K562 (cell line): ENCODE results near the gene RPL10A. TPM values are rescaled to one million over a fixed set of nuclear protein-coding genes. Genes with fewer than 3 reads are reported as not detected.

Experiments
- CBFA2T3 ChIP-seq: fragments of 450-650 bp; IDR thresholded peaks from 2 replicates; pipeline ENCODE4 v1.6.1; 2017
- CC2D1A ChIP-seq: fragments of 450-650 bp; IDR thresholded peaks from 2 replicates; pipeline ENCODE4 v1.6.1; 2017; ENCODE audit warnings: mild to moderate bottlenecking
- FOXK2 ChIP-seq, 2 experiments: fragments of 450-650 bp; IDR thresholded peaks in 1 of 2; conservative IDR thresholded peaks in 1 of 2; 2 replicates each; pipeline ENCODE4 v1.6.1; 2016; ENCODE audit warnings: low read depth in 2 of 2, mild to moderate bottlenecking in 1 of 2
- GATA2 ChIP-seq: sonication (generic); formaldehyde crosslinking; IDR thresholded peaks from 2 replicates; pipeline ENCODE4 v1.4.0; 2020; ENCODE audit warnings: mild to moderate bottlenecking, missing genetic modification reagents
- HDAC2 ChIP-seq: fragments of 450-650 bp; IDR thresholded peaks from 2 replicates; pipeline ENCODE4 v1.6.1; 2016; ENCODE audit warnings: mild to moderate bottlenecking
- RBM22 ChIP-seq: fragments of 200-400 bp; formaldehyde crosslinking; IDR thresholded peaks from 2 replicates; pipeline ENCODE4 v1.6.1; 2018; ENCODE audit warnings: low read length, low read depth; ENCODE audit not compliant: poor library complexity, severe bottlenecking
- SPI1 ChIP-seq: IDR thresholded peaks from 2 replicates; pipeline ENCODE4 v1.6.1; 2011; ENCODE audit warnings: low read depth, low read length, control low read depth, borderline replicate concordance
- USF1 ChIP-seq: sonication (generic); formaldehyde crosslinking; IDR thresholded peaks from 2 replicates; pipeline ENCODE4 v1.9.0; 2022; ENCODE audit warnings: mild to moderate bottlenecking, missing genetic modification reagents
- XRCC3 ChIP-seq: fragments of 450-650 bp; IDR thresholded peaks from 2 replicates; pipeline ENCODE4 v1.6.1; 2017; ENCODE audit warnings: mild to moderate bottlenecking, moderate library complexity
- ZNF134 ChIP-seq: fragments of 250-450 bp; sonication (Bioruptor Pico); conservative IDR thresholded peaks from 2 replicates; pipeline ENCODE4 v1.4.0; 2020
- ZNF512 ChIP-seq: IDR thresholded peaks from 2 replicates; pipeline ENCODE4 v1.6.1; 2016; ENCODE audit warnings: missing genetic modification characterization, missing compliant biosample characterization
- polyA plus RNA-seq, 8 experiments: library from polyadenylated mRNA; depleted of rRNA in 4 of 8; stranded (reverse) in 5 of 8; unstranded in 3 of 8; fragments of >200 nt; fragmentation: Nextera tagmentation in 2 of 8; fragmentation: Illumina TruSeq in 1 of 8; extraction: Ambion mirVana in 2 of 8; extraction: Trizol in 1 of 8; gene quantifications; 2 replicates each; pipeline versions ENCODE4 v1.2.1 to v1.2.3, GENCODE V29; 2011 to 2014; ENCODE audit warnings: inconsistent platforms in 1 of 8, missing spikeins in 1 of 8
- total RNA-seq, 7 experiments: library from RNA; depleted of rRNA in 6 of 7; stranded (reverse); fragments of >200 nt in 6 of 7; fragmentation: Illumina TruSeq in 2 of 7; extraction: Trizol in 2 of 7; gene quantifications; 2 replicates each; pipeline versions ENCODE4 v1.2.1 to v1.2.3, GENCODE V29; 2011 to 2021; ENCODE audit warnings: low replicate concordance in 1 of 7
- TF ChIP-seq, protein P1 (sequence below): fragments of 450-650 bp; IDR thresholded peaks from 2 replicates; pipeline ENCODE4 v1.6.1; 2016; ENCODE audit warnings: mild to moderate bottlenecking, moderate library complexity
- TF ChIP-seq, protein P2 (sequence below): sonication (generic); formaldehyde crosslinking; IDR thresholded peaks from 2 replicates; pipeline ENCODE4 v1.5.0; 2020; ENCODE audit warnings: missing genetic modification reagents

The RPL10A gene
- total and polyA plus RNA-seq, 9 of the 15 experiments (the other 6 are each of a cell fraction or from before 2014, with no cell fraction given), result 1,589 to 3,237 (median 2,116) TPM

- TF ChIP-seq ZNF512 (peak; percentile 27; the same call in 1 of the 2 replicates), GATA2 (CRISPR knock-in tag) (no peak), USF1 (CRISPR knock-in tag) (peak; percentile 92), FOXK2 (conservative IDR thresholded peaks at IDR 0.05 in 1 of 2, IDR thresholded peaks at IDR 0.05 in 1 of 2; ENCODE audit: low read depth in 2 of 2) (peak; percentile 10 to 17; a peak in 1 of 4 replicates), XRCC3 (no peak), HDAC2 (peak; percentile 15; the same call in 1 of the 2 replicates), SPI1 (no peak), ZNF134 (CRISPR knock-in tag) (peak; percentile 70; the same call in 1 of the 2 replicates), CBFA2T3 (peak; percentile 42; the same call in 1 of the 2 replicates), RBM22 (no peak), CC2D1A (no peak)
- TF ChIP-seq, protein P1, sequence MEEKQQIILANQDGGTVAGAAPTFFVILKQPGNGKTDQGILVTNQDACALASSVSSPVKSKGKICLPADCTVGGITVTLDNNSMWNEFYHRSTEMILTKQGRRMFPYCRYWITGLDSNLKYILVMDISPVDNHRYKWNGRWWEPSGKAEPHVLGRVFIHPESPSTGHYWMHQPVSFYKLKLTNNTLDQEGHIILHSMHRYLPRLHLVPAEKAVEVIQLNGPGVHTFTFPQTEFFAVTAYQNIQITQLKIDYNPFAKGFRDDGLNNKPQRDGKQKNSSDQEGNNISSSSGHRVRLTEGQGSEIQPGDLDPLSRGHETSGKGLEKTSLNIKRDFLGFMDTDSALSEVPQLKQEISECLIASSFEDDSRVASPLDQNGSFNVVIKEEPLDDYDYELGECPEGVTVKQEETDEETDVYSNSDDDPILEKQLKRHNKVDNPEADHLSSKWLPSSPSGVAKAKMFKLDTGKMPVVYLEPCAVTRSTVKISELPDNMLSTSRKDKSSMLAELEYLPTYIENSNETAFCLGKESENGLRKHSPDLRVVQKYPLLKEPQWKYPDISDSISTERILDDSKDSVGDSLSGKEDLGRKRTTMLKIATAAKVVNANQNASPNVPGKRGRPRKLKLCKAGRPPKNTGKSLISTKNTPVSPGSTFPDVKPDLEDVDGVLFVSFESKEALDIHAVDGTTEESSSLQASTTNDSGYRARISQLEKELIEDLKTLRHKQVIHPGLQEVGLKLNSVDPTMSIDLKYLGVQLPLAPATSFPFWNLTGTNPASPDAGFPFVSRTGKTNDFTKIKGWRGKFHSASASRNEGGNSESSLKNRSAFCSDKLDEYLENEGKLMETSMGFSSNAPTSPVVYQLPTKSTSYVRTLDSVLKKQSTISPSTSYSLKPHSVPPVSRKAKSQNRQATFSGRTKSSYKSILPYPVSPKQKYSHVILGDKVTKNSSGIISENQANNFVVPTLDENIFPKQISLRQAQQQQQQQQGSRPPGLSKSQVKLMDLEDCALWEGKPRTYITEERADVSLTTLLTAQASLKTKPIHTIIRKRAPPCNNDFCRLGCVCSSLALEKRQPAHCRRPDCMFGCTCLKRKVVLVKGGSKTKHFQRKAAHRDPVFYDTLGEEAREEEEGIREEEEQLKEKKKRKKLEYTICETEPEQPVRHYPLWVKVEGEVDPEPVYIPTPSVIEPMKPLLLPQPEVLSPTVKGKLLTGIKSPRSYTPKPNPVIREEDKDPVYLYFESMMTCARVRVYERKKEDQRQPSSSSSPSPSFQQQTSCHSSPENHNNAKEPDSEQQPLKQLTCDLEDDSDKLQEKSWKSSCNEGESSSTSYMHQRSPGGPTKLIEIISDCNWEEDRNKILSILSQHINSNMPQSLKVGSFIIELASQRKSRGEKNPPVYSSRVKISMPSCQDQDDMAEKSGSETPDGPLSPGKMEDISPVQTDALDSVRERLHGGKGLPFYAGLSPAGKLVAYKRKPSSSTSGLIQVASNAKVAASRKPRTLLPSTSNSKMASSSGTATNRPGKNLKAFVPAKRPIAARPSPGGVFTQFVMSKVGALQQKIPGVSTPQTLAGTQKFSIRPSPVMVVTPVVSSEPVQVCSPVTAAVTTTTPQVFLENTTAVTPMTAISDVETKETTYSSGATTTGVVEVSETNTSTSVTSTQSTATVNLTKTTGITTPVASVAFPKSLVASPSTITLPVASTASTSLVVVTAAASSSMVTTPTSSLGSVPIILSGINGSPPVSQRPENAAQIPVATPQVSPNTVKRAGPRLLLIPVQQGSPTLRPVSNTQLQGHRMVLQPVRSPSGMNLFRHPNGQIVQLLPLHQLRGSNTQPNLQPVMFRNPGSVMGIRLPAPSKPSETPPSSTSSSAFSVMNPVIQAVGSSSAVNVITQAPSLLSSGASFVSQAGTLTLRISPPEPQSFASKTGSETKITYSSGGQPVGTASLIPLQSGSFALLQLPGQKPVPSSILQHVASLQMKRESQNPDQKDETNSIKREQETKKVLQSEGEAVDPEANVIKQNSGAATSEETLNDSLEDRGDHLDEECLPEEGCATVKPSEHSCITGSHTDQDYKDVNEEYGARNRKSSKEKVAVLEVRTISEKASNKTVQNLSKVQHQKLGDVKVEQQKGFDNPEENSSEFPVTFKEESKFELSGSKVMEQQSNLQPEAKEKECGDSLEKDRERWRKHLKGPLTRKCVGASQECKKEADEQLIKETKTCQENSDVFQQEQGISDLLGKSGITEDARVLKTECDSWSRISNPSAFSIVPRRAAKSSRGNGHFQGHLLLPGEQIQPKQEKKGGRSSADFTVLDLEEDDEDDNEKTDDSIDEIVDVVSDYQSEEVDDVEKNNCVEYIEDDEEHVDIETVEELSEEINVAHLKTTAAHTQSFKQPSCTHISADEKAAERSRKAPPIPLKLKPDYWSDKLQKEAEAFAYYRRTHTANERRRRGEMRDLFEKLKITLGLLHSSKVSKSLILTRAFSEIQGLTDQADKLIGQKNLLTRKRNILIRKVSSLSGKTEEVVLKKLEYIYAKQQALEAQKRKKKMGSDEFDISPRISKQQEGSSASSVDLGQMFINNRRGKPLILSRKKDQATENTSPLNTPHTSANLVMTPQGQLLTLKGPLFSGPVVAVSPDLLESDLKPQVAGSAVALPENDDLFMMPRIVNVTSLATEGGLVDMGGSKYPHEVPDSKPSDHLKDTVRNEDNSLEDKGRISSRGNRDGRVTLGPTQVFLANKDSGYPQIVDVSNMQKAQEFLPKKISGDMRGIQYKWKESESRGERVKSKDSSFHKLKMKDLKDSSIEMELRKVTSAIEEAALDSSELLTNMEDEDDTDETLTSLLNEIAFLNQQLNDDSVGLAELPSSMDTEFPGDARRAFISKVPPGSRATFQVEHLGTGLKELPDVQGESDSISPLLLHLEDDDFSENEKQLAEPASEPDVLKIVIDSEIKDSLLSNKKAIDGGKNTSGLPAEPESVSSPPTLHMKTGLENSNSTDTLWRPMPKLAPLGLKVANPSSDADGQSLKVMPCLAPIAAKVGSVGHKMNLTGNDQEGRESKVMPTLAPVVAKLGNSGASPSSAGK, result peak; percentile 79
- TF ChIP-seq, protein P2, sequence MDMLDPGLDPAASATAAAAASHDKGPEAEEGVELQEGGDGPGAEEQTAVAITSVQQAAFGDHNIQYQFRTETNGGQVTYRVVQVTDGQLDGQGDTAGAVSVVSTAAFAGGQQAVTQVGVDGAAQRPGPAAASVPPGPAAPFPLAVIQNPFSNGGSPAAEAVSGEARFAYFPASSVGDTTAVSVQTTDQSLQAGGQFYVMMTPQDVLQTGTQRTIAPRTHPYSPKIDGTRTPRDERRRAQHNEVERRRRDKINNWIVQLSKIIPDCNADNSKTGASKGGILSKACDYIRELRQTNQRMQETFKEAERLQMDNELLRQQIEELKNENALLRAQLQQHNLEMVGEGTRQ, result peak; percentile 74
These were observed 30.3 kb downstream of the RPL10A start (continued) for GRCh38 chr6:35498422-35499067.
